CD4-positive, alpha-beta T cell treated with Interleukin-15 for 4 hours (primary cell): ENCODE results near the gene OR1S1.
"Not testable (repeated sequence)": the region's sequence is repeated elsewhere in the genome, so short reads cannot be mapped to it uniquely, and the experiment has no call there.

Source experiments
- DNase-seq: peaks from one replicate; pipeline ENCODE4 v3.0.0-alpha.2; 2020; ENCODE audit warnings: low spot score

The OR1S1 gene

GRCh38 chr11:58212420-58212819 is at the start of gene OR1S1:
TSS of gene OR1S1 (plus strand) at chr11:58212720.
- not testable (repeated sequence) for DNase-seq

GRCh38 chr11:58164389-58164788 is 48.1 kb upstream of the OR1S1 start:
- no peak for DNase-seq

- no peak for DNase-seq
Measured at GRCh38 chr11:58164990-58165389, 47.5 kb upstream of the OR1S1 start.

GRCh38 chr11:58165504-58166106 is 46.9 kb upstream of the OR1S1 start:
- no peak for DNase-seq

- no peak for DNase-seq
Measured at GRCh38 chr11:58177409-58178054, 35.0 kb upstream of the OR1S1 start.

- DNase-seq: no peak
Measured at GRCh38 chr11:58178444-58178843, 34.1 kb upstream of the OR1S1 start.

GRCh38 chr11:58179648-58180047 is 32.9 kb upstream of the OR1S1 start:
- DNase-seq: no peak

GRCh38 chr11:58186938-58187337 is 25.6 kb upstream of the OR1S1 start:
- no peak for DNase-seq

- no peak for DNase-seq
Measured at GRCh38 chr11:58188770-58189169, 23.8 kb upstream of the OR1S1 start, which contains the start of gene OR9Q2. TSS of gene OR9Q2 (plus strand) at chr11:58189070. CDS start at chr11:58190491, 1,421 bp downstream.

GRCh38 chr11:58192229-58192628 is 20.3 kb upstream of the OR1S1 start:
- no peak for DNase-seq

- DNase-seq: no peak
Measured at GRCh38 chr11:58193391-58193790, 19.1 kb upstream of the OR1S1 start.

GRCh38 chr11:58195939-58196338 is 16.6 kb upstream of the OR1S1 start:
- no peak for DNase-seq

- no peak for DNase-seq
Measured at GRCh38 chr11:58199271-58199670, 13.2 kb upstream of the OR1S1 start.

- DNase-seq: no peak
Measured at GRCh38 chr11:58204042-58204441, 8.5 kb upstream of the OR1S1 start, which contains the start of gene OR1S2. TSS of gene OR1S2 (minus strand) at chr11:58204142. CDS start at chr11:58204142, 0 bp downstream.

GRCh38 chr11:58216476-58216875 is 4.0 kb downstream of the OR1S1 start:
- no peak for DNase-seq

GRCh38 chr11:58222721-58223120 is 10.2 kb downstream of the OR1S1 start:
- no peak for DNase-seq

- no peak for DNase-seq
Measured at GRCh38 chr11:58227956-58228615, 15.6 kb downstream of the OR1S1 start.

GRCh38 chr11:58243954-58244353 is 31.4 kb downstream of the OR1S1 start:
- DNase-seq: no peak

- no peak for DNase-seq
Measured at GRCh38 chr11:58254936-58255335, 42.4 kb downstream of the OR1S1 start.

- no peak for DNase-seq
Measured at GRCh38 chr11:58259983-58260382, 47.5 kb downstream of the OR1S1 start.
